B cell (primary cell): ENCODE data around the gene RAB10. TPM values are rescaled to one million over a fixed set of nuclear protein-coding genes. Genes with fewer than 3 reads are reported as not detected.

Experiments
- ATAC-seq: fragments of 200-7000 bp; cut with Tn5 transposase; one replicate; pipeline ENCODE4 v1.10.0; 2021; ENCODE audit warnings: low read depth, mild to moderate bottlenecking, moderate number of reproducible peaks, moderate library complexity
- CTCF ChIA-PET: fragments of 350-600 bp; sonication (Branson Sonifier 250); formaldehyde crosslinking; loops from one replicate; lab custom pipeline; 2021; ENCODE audit warnings: antibody characterized with exemption, inconsistent platforms; lab: Charles Lee
- POLR2A ChIA-PET: fragments of 350-600 bp; sonication (Branson Sonifier 250); formaldehyde crosslinking; loops from one replicate; lab custom pipeline; 2021; ENCODE audit warnings: antibody characterized with exemption; lab: Charles Lee
- DNase-seq: peaks from one replicate; pipeline ENCODE4 v3.0.0; 2013
- H2AFZ ChIP-seq: 2 replicates; pipeline ENCODE4 v1.6.1; 2012; ENCODE audit warnings: mild to moderate bottlenecking, low read depth, low read length; ENCODE audit not compliant: insufficient read depth, poor library complexity, severe bottlenecking
- H3K27ac ChIP-seq, 2 donors: 1 replicate in 1 of 2; 2 replicates in 1 of 2; pipeline ENCODE4 v1.5.1; 2012 to 2013; ENCODE audit warnings: low read length in 2 of 2, mild to moderate bottlenecking in 2 of 2, moderate library complexity in 1 of 2
- H3K27me3 ChIP-seq, 4 experiments: fragments of 200-600 bp in 1 of 4; sonication (generic) in 1 of 4; replicated peaks in 1 of 4; 1 replicate in 2 of 4; 2 replicates in 2 of 4; pipeline versions ENCODE4 v1.6.1 to v1.7.0; 2013 to 2016; ENCODE audit warnings: low read length in 3 of 4, mild to moderate bottlenecking in 2 of 4, mixed read lengths in 1 of 4, moderate library complexity in 1 of 4; ENCODE audit not compliant: insufficient read depth in 4 of 4, control insufficient read depth in 3 of 4; ENCODE audit errors: control extremely low read depth in 1 of 4
- H3K36me3 ChIP-seq, 2 experiments: replicated peaks in 1 of 2; 1 replicate in 1 of 2; 2 replicates in 1 of 2; pipeline versions ENCODE4 v1.6.1 to v1.7.1; 2013; ENCODE audit warnings: low read length in 1 of 2; ENCODE audit not compliant: insufficient read depth in 2 of 2, control insufficient read depth in 1 of 2; ENCODE audit errors: control extremely low read depth in 1 of 2, extremely low read depth in 1 of 2
- H3K4me1 ChIP-seq, 2 donors: fragments of 200-600 bp in 1 of 2; sonication (generic) in 1 of 2; 1 replicate in 1 of 2; 2 replicates in 1 of 2; pipeline versions ENCODE4 v1.5.1 to v1.6.1; 2013 to 2017; ENCODE audit warnings: low read length in 2 of 2; ENCODE audit not compliant: control insufficient read depth in 2 of 2, insufficient read depth in 2 of 2
- H3K4me2 ChIP-seq: replicated peaks from 2 replicates; pipeline ENCODE3; 2012; ENCODE audit warnings: mild to moderate bottlenecking, low read depth, low read length; ENCODE audit not compliant: poor library complexity, severe bottlenecking
- H3K4me3 ChIP-seq, 5 experiments: fragments of 200-600 bp in 1 of 5; sonication (generic) in 1 of 5; 1 replicate in 3 of 5; 2 replicates in 2 of 5; pipeline versions ENCODE4 v1.5.1 to v1.7.0; 2011 to 2016; ENCODE audit warnings: low read length in 4 of 5, mild to moderate bottlenecking in 4 of 5, low read depth in 2 of 5, control low read depth in 1 of 5, moderate library complexity in 1 of 5; ENCODE audit not compliant: insufficient read depth in 1 of 5; ENCODE audit errors: control extremely low read depth in 1 of 5, extremely low read depth in 1 of 5
- H3K79me2 ChIP-seq: fragments of 200-600 bp; sonication (generic); one replicate; pipeline ENCODE4 v1.6.0; 2016; ENCODE audit warnings: low read length; ENCODE audit not compliant: control insufficient read depth, insufficient read depth
- H3K9ac ChIP-seq: fragments of 200-600 bp; sonication (generic); 2 replicates; pipeline ENCODE4 v1.6.1; 2017; ENCODE audit warnings: mild to moderate bottlenecking, low read length, moderate library complexity
- H3K9me3 ChIP-seq, 3 donors: one replicate each; pipeline versions ENCODE4 v1.6.1 to v1.7.1; 2013; ENCODE audit warnings: low read length in 2 of 3; ENCODE audit not compliant: control insufficient read depth in 2 of 3, insufficient read depth in 1 of 3; ENCODE audit errors: control extremely low read depth in 1 of 3
- H4K20me1 ChIP-seq: 2 replicates; pipeline ENCODE4 v1.6.0; 2012; ENCODE audit warnings: mild to moderate bottlenecking, low read length; ENCODE audit not compliant: insufficient read depth, control insufficient read depth, poor library complexity, severe bottlenecking
- H3K27ac Mint-ChIP-seq: one replicate; pipeline ENCODE4 v1.8.0; 2021; ENCODE audit warnings: mixed read lengths
- H3K27me3 Mint-ChIP-seq: one replicate; pipeline ENCODE4 v1.8.0; 2021; ENCODE audit warnings: mixed read lengths
- H3K4me1 Mint-ChIP-seq: one replicate; pipeline ENCODE4 v1.8.0; 2021; ENCODE audit warnings: mixed read lengths
- H3K4me3 Mint-ChIP-seq: one replicate; pipeline ENCODE4 v1.8.0; 2021; ENCODE audit warnings: mixed read lengths
- H3K9me3 Mint-ChIP-seq: one replicate; pipeline ENCODE4 v1.8.0; 2022; ENCODE audit warnings: mixed read lengths; ENCODE audit not compliant: insufficient read depth
- EZH2 ChIP-seq: IDR thresholded peaks from 2 replicates; pipeline ENCODE4 v1.6.1; 2012; ENCODE audit warnings: borderline replicate concordance, low read depth, mild to moderate bottlenecking, moderate library complexity, low read length; ENCODE audit not compliant: insufficient read depth, poor library complexity, severe bottlenecking
- WGBS: methylation state at CpG from one replicate; pipeline ENCODE4 v1.1.5; 2013; ENCODE audit warnings: missing lambda C conversion rate; ENCODE audit not compliant: insufficient coverage; 5-methylcytosine and 5-hydroxymethylcytosine counted together
- intact Hi-C: fragments of 100-400 bp; cut with micrococcal nuclease; formaldehyde crosslinking; loops from one replicate; pipeline ENCODE4 v1.10.0; 2022
- polyA plus RNA-seq: library from polyadenylated mRNA; depleted of rRNA; stranded (reverse); fragments of >200 nt; gene quantifications from 2 replicates; pipeline ENCODE4 v1.2.3, GENCODE V29; 2012
- total RNA-seq, 2 donors: library from RNA; stranded (reverse); fragments of 120-200 nt in 1 of 2; gene quantifications; 1 replicate in 1 of 2; 2 replicates in 1 of 2; pipeline versions ENCODE4 v1.2.3 to v1.2.4, GENCODE V29; 2013 to 2022
- TF ChIP-seq, protein P1 (sequence below): fragments of 200-600 bp; IDR thresholded peaks from one replicate; pipeline ENCODE4 v1.8.0; 2022; ENCODE audit warnings: antibody characterized with exemption, mild to moderate bottlenecking

RAB10 gene
- total and polyA plus RNA-seq, 2 donors (not counting 1 experiment from before 2014, with no cell fraction given): 21.7 to 66.7 TPM

GRCh38 chr2:26086779-26087178 lies 52.9 kb downstream of the RAB10 start:
- TF ChIP-seq, protein P1, sequence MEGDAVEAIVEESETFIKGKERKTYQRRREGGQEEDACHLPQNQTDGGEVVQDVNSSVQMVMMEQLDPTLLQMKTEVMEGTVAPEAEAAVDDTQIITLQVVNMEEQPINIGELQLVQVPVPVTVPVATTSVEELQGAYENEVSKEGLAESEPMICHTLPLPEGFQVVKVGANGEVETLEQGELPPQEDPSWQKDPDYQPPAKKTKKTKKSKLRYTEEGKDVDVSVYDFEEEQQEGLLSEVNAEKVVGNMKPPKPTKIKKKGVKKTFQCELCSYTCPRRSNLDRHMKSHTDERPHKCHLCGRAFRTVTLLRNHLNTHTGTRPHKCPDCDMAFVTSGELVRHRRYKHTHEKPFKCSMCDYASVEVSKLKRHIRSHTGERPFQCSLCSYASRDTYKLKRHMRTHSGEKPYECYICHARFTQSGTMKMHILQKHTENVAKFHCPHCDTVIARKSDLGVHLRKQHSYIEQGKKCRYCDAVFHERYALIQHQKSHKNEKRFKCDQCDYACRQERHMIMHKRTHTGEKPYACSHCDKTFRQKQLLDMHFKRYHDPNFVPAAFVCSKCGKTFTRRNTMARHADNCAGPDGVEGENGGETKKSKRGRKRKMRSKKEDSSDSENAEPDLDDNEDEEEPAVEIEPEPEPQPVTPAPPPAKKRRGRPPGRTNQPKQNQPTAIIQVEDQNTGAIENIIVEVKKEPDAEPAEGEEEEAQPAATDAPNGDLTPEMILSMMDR: no peak
- no peak for TF ChIP-seq EZH2
- CTCF ChIA-PET: interaction anchor here (0.7 to 1.3 kb wide), 4 partner anchors 12 to 492 kb away, joined by 3 to 4 read pairs (median 3); no protein-coding TSS in a partner anchor
- peaks cover 70% of the 10 kb centered on the region for H3K79me2 ChIP-seq
- H2AFZ ChIP-seq: no peak overlapping the region
- no peak overlapping the region for H3K4me3 ChIP-seq
- no peak overlapping the region for H3K4me2 ChIP-seq
- H3K4me1 Mint-ChIP-seq: peaks cover 35% of the 10 kb centered on the region
- no peak for ATAC-seq
- peaks cover 0 to 4% (median 1%) of the 10 kb centered on the region in 3 donors for H3K9me3 ChIP-seq
- intact Hi-C loops: loop anchor here (5.0 kb wide), 1 partner anchor 491 kb away; no protein-coding TSS in a partner anchor
- no peaks in the 10 kb centered on the region for H3K27me3 Mint-ChIP-seq
- no peaks in the 10 kb centered on the region for H3K4me1 ChIP-seq
- H3K9ac ChIP-seq: no peak overlapping the region
- WGBS: 100% methylated on average over 2 of the region's 5 CpGs
- no peak for DNase-seq
- peaks cover 3 to 5% of the 10 kb centered on the region in 2 experiments for H3K36me3 ChIP-seq
- no peaks in the 10 kb centered on the region for H3K9me3 Mint-ChIP-seq
- no peak overlapping the region for H3K27ac ChIP-seq
- H4K20me1 ChIP-seq: peaks cover 51% of the 10 kb centered on the region
- no peaks in the 10 kb centered on the region for H3K27me3 ChIP-seq
- no peak overlapping the region for H3K27ac Mint-ChIP-seq
- no peak overlapping the region for H3K4me3 Mint-ChIP-seq
- POLR2A ChIA-PET: interaction anchor here (0.6 kb wide), 1 partner anchor 11 kb away, joined by 15 read pairs; no protein-coding TSS in a partner anchor

- H3K4me2 ChIP-seq: no peak overlapping the region
- TF ChIP-seq, protein P1: peak; percentile 84
- no peak for TF ChIP-seq EZH2
- peaks cover 0 to 4% (median 1%) of the 10 kb centered on the region in 3 donors for H3K9me3 ChIP-seq
- peaks cover 42% of the 10 kb centered on the region for H3K4me1 Mint-ChIP-seq
- H3K79me2 ChIP-seq: peaks cover 67% of the 10 kb centered on the region
- H3K9ac ChIP-seq: no peak overlapping the region
- WGBS: no CpG with 5 or more reads among the region's 1 CpG
- CTCF ChIA-PET: interaction anchor here (0.6 to 2.2 kb wide), 20 partner anchors 11 to 1978 kb away, joined by 3 to 9 read pairs (median 4); no protein-coding TSS in a partner anchor
- no peaks in the 10 kb centered on the region for H3K27me3 Mint-ChIP-seq
- H3K4me1 ChIP-seq: no peaks in the 10 kb centered on the region
- H2AFZ ChIP-seq: no peak overlapping the region
- ATAC-seq: peak; percentile 51
- no peaks in the 10 kb centered on the region for H3K9me3 Mint-ChIP-seq
- no peaks in the 10 kb centered on the region for H3K27me3 ChIP-seq
- H4K20me1 ChIP-seq: peaks cover 48% of the 10 kb centered on the region
- intact Hi-C loops: loop anchor here (1.0 to 5.0 kb wide), 2 partner anchors 57 to 489 kb away; no protein-coding TSS in a partner anchor
- H3K4me3 Mint-ChIP-seq: no peak overlapping the region
- POLR2A ChIA-PET: interaction anchor here (0.6 kb wide), 1 partner anchor 35 kb away, joined by 10 read pairs; no protein-coding TSS in a partner anchor
- H3K4me3 ChIP-seq: no peak overlapping the region
- H3K27ac ChIP-seq: no peak overlapping the region
- peak; percentile 44 for DNase-seq
- peaks cover 3 to 5% of the 10 kb centered on the region in 2 experiments for H3K36me3 ChIP-seq
- H3K27ac Mint-ChIP-seq: no peak overlapping the region
Measured at GRCh38 chr2:26088038-26088643, 54.3 kb downstream of the RAB10 start.
